Amygdala (tissue), 56 donors: ENCODE data around the gene LAMC2.
A peak's percentile ranks its signal among the peaks of the same experiment; 100 is the strongest.
"Not testable (repeated sequence)": the region's sequence is repeated elsewhere in the genome, so short reads cannot be mapped to it uniquely, and the experiment has no call there.

Experiments
- DNase-seq, 56 donors: peaks; one replicate each; lab custom pipeline; 2025; lab: John Stamatoyannopoulos, UW

Gene LAMC2

DNA sequence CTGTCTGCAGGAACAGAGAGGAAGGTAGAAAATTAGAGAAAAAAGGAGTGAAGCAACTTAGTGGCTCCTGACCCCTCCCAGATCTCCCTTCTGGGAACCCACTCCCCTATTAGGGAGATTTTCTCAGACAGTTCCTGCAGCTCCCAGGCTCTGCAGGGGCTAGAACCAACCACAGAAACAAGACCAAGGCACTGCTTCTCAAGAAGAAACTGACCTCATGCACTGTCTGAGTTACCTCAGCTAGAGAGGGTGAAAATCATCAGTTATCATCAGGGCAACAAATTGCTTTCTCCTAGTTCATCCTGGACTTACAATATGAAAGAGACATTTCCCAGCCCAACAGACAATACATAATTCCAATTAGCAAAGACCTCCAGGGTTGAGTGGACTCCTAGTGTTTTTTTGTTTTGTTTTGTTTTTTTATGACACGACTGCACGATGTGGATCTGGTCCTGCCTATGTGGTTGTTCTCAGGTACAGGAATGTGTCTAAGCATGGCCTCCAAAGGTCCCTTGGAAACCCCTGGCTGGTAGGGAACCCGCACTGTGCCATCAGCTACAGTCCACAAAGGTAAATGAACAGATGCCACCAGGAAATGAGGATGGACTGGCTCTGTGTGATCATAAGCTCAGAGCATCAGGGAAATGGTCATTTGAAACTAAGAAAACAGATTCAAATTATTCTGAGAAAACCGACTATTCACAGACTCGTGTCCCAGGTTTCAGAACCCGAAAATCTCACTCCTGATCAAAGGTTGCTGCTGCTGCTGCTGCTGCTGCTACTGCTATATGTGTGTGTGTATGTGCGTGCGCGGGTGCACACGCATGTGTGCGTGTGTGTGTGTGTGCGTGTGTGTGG lies 65.3 kb downstream of the LAMC2 start:
- DNase-seq = no peak

DNA sequence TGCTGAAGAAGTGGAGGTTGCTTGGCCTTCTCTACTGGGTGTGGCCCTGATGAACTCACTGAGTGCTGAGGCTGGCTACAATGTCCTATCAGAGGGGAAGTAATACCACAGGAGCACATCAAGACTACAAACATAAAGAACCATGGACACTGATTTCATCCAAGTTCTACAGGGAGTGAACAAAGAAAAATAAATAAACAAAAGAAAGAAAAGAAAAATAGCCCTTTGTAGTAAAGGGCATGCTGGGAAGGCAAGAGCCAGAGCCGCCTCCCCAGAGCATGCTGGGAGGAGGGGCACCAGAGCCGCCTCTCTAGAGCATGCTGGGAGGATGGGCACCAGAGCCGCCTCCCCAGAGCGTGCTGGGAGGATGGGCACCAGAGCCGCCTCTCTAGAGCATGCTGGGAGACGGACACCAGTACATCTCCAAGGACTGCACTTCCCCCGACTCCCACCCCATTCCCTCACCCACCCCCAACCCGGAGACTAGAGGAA lies 65.9 kb downstream of the LAMC2 start:
- no peak for DNase-seq

DNA sequence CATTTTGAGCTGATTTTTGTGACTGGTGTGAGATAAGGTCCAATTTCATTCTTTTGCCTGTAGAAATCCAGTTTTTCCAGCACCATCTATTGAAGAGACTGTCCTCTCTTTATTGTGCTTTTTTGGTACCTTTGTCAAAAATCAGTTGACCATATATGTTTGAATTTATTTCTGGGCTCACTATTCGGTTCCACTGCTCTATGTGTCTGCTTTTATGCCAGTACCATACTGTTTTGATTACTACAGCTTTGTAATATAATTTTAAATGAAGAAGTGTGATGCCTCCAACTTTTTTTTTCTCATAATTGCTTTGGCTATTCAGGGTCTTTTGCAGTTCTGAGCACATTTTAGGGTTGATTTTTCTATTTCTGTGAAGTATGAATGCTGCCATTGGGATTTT lies 69.0 kb downstream of the LAMC2 start:
- DNase-seq = no peak

DNA sequence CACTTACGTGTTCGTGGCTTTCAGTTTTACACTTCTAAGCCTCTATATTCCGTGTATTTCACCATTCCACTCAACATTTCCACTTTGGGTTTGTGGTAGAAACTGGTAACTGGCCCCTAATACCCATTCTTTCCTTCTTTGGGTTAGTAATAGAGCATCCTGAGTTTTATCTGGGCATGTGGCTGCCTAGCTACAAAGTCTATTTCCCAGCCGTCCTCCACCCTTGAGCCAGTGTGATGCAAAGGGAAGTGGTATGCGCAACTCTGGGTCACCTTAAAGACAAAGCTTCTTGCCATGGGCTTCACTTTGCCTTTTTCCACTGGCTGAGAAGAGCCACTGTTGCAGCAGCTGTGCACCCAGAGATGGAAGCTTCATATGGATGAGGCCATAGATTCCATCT lies 73.9 kb downstream of the LAMC2 start:
- DNase-seq = no peak

DNA sequence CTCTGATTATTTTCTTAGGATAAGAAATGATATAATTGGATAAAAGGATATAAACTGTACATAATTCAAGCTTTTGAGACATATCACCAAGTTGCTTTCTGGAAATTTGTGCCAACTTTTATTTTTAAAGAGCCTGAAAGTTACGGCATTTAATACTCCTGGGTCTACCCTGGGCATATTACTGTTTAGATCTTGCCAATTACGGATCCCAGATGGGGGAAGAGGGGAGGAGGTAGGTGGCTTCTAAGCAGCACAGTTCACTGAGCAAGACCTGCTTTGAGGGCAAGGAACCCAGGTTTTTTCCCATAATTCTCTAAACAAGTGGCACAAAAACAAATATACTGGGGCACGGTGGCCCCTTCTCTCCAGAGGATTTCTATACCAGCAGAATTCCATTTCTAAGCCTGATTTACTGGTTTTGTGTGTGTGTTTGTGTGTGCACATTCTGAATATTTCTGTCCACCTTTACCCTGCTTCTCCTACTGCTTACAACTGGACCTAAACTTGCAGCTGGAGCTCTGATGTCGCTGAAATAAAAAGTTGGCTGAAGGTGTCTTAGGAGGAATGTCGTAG lies 76.7 kb downstream of the LAMC2 start:
- DNase-seq = no peak

DNA sequence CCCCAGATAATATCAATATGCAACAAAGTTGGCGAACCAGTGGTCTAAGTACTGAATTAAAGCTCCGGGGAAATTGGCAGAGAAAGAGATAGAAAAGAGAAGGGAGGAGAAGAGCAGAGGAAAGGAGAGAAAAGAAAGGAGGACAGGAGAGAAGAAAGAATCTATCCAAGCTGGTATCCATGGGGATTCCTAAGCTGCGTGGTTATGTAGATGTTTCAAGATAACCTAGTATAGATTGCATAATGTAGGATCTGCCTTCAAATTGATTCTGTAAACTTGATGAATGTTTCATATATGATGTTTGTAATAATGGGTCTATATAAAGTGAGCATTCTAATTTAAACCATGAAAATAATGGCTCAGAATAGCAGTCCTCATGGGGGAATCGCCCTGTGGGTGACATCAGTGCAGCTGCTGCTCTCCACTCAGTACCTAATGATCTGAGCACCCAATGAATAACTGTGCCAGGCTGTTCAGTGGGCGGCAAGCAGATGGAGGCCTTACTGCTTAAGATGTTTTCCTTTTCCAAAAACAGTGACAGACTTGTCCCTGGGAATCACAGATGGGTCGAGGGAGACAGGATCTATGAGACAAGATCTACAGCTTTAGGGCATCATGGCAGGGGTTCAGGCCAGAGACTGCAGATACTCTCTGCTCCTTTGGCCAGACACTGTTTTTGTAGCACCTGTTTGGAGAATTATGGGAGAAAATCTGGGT lies 78.0 kb downstream of the LAMC2 start:
- peak in 15 of 56 donors; percentile 2 to 58 (median 14) for DNase-seq

DNA sequence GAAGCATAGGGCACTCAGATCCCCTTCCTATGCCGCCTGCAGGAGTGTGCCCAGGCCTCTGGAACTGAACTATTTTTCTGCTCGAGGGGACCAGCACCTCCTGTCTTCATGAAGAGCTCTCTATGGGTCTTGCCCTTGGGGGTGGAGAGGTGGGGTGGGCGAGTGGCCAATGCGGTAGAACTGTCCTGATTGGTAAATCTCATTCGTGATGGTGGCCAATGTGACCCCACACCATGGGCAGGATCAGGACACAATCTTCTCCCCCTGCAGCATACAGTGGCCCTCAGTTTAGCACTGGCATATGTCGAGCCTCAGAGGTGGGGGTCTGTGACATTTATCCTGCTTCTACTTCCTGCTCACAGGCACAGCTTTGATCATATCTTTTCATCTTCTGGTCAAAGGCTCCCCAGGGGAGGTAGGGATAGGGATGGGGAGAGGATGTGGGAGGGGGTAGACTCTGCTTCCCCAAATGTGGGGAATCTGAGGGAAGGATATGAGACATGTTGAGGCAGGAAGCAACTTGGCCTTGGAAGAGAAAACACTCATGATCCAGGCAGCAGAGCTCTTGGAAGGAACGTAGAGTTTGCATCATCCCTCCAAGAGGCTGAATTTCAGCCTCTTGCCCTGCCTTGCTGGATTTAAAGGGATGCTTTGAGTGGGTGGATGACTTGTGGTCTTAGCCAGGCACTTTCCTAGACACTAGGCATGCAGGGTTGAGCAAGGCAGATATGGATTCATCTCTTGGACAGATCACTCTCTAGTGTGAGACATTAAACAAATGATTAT lies 81.8 kb downstream of the LAMC2 start:
- no peak for DNase-seq

DNA sequence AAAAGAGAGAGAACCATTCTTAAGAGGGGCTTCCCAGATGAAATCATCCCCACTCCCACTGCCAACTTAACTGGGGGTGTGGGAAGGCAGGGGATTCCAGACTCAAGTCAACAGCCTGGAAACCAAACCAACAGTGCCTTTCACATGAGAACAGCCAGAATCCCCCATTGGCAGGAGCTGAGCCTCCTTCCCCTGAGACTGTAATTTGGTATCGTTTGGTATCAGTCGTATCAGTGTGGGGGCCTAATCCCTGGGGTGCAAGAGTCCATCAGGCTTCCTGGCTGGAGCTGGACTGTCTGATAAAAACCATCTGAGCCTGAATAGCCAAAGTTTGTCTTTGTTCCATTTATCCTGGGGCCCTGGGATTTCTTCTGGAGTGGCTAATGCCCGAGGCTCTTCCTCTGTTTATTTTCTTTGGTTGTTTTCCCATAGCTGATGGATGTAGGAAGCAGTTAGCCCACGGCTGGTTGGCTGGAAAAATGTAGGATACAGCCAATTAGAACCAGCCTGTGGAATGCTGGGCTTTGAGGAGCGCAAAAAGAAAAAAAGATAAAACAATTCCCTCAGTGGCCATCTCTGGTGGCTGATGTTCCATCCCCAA lies 84.6 kb downstream of the LAMC2 start:
- DNase-seq = no peak

DNA sequence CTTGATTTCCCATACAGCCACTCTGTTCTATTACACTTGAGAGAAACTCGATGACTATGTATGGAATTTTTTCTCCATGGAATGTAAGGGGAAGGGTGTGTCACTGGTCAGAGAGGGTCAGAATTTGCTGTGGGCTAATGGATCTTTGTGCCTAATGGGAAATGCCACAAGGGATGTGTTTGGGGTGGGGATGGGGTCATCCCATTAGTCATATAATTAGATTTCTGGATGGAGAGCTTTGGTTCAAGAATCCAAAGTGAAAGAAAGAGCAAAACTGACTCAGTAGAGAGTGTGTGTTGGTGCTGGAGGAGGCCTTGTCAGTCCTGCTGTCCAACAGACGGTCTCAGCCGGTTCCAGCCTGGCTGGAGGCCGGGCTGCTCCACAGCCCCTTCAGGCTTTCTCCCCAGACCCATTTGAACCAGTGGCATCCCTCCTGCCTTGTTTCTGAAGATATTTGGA lies 86.4 kb downstream of the LAMC2 start:
- DNase-seq = no peak

DNA sequence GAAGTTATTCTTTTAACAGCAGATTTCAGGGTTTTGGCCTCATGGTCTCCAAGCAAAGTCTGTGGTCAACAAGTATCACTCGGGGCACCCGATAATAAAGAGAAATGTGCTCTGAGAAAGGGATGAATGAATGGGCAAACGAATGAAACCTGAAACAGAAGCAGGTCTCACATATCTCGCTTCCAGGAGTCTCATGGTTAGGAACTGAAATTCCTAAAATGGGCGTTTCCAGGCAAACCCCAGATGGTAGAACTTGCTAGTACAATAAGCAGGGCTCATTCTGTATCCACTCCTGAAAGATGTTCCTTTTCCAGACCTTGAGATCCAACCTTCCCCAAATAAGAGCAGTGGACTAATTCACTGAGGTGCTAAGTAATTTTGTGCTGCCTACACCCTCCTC lies 87.2 kb downstream of the LAMC2 start:
- no peak for DNase-seq

DNA sequence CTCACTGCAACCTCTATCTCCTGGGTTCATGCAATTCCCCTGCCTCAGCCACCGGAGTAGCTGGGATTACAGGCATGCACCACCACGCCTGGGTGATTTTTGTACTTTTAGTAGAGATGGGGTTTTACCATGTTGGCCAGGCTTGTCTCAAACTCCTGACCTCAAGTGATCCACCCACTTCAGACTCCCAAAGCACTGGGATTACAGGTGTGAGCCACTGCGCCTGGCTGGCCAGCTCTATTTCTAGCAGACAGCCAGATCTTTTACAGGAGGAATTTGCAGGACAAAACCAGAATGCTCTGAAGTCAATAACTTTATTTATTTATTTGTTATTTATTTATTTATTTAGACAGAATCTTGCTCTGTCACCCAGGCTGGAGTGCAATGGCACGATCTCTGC lies 87.9 kb downstream of the LAMC2 start:
- not testable (repeated sequence) for DNase-seq

DNA sequence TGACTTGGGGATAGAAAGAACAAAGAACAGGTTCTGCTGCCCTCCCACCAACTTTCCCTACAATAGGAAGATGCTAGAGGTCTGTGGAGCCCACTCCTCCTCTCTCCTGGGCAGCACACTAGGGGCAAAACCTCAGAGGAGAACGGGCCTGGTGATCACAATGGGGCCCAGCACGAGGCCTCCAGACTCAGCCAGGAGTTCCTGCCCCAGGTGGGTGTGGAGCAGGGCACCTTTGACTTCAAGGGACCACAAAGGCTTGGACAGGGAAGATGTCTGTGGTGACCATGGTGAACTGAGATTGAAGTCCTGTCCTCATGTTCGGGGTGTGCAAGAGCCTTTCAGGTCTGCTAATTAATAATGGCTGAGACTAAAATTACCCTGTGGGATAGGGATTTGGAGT lies 88.8 kb downstream of the LAMC2 start:
- DNase-seq = no peak

DNA sequence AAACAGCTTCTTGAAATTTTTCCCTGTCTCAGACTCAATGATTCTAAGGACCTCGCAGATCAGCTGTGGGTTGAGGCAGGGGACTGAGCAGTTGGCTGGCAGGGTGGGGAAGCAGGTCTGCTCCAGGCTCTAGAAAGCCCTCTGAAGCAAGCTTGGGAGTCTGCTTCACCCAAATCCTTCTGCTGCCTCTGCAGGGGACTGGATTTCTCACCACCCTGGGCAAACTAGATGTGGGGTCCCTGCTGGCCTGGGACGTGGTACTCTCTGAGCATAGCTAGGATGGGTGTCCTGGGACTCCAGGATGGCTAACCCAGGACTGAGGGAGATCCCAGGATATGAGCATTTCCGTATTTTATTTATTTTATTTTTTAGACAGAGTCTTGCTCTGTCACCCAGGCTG lies 89.3 kb downstream of the LAMC2 start:
- DNase-seq = no peak

DNA sequence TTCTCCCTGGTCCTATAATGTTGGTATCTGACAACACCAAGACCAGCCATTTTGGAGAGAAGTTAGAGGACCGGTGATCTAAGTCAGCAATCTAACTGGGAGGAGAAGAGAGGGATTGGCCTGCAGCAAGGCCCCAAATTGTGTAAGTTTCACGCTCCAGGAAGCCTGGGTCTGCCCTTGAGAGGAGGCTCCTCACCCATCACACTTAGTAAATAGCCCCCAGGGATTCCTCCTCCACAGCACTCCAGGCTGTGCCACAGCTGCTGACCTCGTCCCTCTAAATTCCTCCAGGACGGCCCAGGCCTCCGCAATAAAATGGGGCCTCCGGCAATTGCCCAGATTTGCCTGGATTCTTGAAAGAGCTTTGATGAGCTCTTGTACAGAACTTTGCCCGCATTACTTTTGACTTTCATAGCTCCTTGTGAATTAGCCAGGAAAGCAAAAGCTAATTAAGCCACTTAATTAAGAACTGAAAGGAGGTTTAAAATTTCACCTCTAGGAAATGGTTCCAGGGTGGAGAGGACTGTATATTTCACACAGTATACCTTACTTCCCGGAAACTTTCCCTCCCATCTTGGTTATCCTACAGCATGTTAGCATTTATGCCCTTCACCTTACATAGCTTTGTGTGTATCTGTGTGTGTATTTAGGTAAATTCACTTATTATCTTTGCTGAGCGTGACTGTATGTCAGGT lies 90.5 kb downstream of the LAMC2 start:
- DNase-seq = no peak

DNA sequence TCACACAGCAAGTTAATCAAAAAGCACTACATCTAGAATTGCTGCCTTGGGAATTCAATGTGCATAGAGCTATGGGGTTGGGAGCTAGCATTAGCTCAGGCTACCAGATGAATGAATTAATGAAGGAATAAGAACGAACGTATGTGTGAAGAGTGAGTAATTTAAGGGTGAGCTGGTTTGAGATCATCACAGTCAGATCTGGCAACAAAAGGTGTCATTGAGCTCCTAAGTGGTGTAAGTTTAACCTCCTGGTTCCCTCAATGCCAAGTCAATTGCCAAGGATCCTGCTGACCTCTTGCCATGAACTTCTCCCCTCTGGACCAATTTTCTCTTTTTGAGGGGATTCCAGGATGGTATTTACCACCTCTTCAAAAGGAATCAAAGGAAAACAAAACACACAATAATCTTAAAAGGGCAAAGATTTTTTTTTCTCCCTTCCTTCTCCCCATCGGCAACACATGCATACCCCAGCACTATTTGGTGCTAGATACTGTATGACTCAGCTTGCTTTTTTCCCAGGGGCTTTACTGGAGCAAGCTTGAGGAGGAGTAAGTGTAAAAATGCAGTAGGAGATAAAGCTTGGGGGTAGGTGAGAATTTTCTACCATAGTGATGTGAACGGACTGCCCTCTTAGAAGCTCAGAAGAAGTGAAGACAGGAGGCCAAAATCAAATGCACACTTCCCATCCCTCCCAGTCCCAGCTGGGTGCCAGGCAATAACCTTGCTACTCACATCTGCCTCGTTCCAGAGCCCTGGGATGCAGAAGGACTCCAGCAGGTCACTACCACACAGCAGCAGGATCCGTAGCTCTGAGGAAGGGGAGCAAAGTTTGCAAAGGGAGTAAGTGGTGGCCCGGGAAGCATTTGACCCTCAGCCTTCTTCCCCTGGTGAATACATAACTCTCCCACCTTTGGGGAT lies 92.0 kb downstream of the LAMC2 start:
- no peak for DNase-seq

DNA sequence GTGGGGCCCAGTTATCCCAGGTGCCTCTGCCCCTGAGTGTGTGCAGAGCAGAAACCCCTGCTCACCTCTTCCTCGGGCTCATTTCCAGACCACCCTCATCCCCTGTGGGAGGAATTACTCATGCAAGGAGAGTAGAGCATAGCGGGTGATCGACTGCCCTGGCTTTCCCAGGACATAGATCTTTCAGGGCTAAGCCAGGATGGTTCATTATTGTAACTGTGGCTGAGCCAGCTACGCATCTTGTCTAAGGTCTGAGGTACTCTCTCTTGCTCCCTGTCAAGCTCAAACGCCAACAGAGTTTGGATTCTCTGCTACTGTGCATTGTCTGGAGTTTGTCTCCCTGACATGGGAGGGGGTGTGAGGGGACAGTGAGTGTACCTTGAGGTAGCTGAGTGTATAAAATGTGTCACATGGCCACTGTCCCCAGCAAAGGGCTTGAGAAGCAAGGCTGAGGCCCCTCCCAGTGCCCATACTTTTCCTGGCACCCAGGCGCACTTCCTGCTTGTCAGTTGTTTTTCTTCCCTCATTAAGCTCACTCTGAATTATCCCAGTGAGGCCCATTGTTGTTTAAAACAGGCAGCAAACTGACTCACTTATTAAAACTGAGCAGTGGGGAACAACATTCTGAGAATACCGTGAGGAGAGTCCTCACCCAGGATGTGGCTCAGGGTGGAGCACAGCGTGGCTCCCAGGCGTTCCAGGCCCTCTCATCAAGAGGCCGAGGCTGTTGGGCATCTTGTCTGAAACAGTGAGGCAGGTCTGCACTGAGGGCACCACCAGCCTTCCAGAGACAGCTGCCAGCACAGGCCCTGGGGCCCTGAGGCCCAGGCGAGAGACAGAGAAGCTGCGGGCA lies 92.9 kb downstream of the LAMC2 start:
- no peak for DNase-seq

DNA sequence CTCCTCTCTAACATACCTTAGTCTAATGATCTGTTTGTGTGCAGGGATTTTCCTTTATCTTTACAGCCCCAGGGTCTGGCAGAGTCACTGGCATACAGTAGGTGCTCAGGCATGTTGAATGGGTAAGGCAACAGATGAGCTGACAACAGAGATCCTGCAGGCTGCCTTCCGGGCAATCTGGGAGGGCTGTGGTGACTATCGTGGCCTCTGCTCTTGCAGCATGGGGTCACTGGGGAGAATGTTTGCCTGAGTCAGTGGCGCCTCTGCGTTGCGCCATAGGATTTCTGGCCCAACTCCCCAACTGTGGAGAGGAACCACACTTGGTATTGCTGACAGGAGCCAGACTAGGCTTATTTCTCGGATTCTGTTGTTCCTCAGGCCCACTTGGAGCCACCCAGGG lies 93.8 kb downstream of the LAMC2 start:
- no peak for DNase-seq

DNA sequence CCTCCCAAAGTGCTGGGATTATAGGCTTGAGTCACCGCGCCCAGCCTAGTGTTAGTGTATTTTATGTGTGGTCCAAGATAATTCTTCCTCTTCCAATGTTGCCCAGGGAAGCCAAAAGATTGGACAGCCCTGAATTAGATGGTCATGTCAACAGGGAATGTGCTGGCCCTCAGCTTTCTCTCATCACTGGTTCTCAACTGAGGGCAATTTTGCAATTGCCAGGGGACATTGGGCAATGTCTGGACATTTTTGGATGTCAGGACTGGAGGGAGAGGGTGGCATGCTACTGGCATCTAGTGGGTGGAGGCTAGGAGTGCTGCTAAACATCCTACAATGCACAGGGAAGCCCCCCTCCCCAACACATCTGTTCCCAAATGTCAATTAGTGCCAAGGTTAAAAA lies 95.0 kb downstream of the LAMC2 start:
- DNase-seq = no peak
